Measurements from ENCODE around the gene THAP3. TPM values are rescaled to one million over a fixed set of nuclear protein-coding genes. Genes with fewer than 3 reads are reported as not detected.

Gene THAP3
- total RNA-seq, 1 experiment from 2014 or later, result 14.6 TPM

DNA sequence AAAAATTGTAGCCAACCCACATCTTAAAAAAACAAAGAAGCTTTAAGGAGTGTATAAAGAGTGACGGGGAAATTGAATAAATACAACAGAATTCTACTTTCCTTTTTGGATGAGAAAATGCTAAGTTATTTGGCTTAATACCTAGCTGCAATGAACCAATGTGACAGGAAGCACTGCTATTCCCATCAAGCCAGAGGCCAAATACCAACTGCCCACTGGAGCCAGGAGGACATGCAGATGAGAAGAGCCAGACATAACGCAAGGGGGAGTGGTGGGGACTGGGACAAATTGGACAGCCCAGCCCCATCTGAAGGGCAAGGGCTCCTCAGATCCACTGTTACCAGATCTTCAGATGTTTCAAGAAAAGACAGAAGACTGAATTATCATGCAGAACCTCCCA is 51.3 kb downstream of the THAP3 start:
- no peaks in the 10 kb centered on the region for H3K36me3 ChIP-seq (ENCODE audit: low read depth)
- H3K9me2 ChIP-seq (ENCODE audit: insufficient read depth), result no peaks in the 10 kb centered on the region
- H3K27ac ChIP-seq, result no peak overlapping the region
- no peaks in the 10 kb centered on the region for H3K4me1 ChIP-seq (replicated peaks; ENCODE audit: insufficient read depth)
- POLR2A ChIA-PET (ENCODE audit: unreplicated experiment), result no interaction called here
- no peak overlapping the region for H3K4me2 ChIP-seq
- BruUV-seq (replicated peaks), result no TSS peak
- H4K20me1 ChIP-seq (ENCODE audit: insufficient read depth), result no peaks in the 10 kb centered on the region
- H3K9me3 ChIP-seq (ENCODE audit: insufficient read depth, low read depth), result no peaks in the 10 kb centered on the region
- no peak for DNase-seq
- H3K27me3 ChIP-seq (ENCODE audit: insufficient read depth, low read depth), result no peaks in the 10 kb centered on the region
- H3K4me3 ChIP-seq, result no peak overlapping the region
- CTCF ChIA-PET, result no interaction called here
- H2AFZ ChIP-seq, result no peak overlapping the region
- no peak for TF ChIP-seq EZH2 (IDR thresholded peaks at IDR 0.05; ENCODE audit: low read depth)
- TF ChIP-seq CTCF (conservative IDR thresholded peaks at IDR 0.05), result no peak
- no peaks in the 10 kb centered on the region for H3F3A ChIP-seq (ENCODE audit: insufficient read depth, low read depth)
- no peaks in the 10 kb centered on the region for H3K79me2 ChIP-seq (ENCODE audit: low read depth)
- intact Hi-C loops (cut with micrococcal nuclease; ENCODE audit: unreplicated experiment), result loop anchor here (10.0 kb wide), 1 partner anchor 651 kb away; no protein-coding TSS in a partner anchor

Other genes with a start within 250 kb of the THAP3 start
- 62.2 and 70.2 TPM in 2 replicates for gene ACOT7, start 231.1 kb upstream of the THAP3 start, total RNA-seq (2021)
- gene HES2, start 204.9 kb upstream of the THAP3 start, total RNA-seq (2021), result 2.1 and 4.2 TPM in 2 replicates
- gene ESPN, start 200.1 kb upstream of the THAP3 start, total RNA-seq (2021), result 18.6 and 32.3 TPM in 2 replicates
- gene TNFRSF25, start 158.7 kb upstream of the THAP3 start, total RNA-seq (2021), result 12.3 and 21.1 TPM in 2 replicates
- 11.3 and 12.6 TPM in 2 replicates for gene PLEKHG5, start 133.2 kb upstream of the THAP3 start, total RNA-seq (2021)
- 17.6 and 28.4 TPM in 2 replicates for gene NOL9, start 70.4 kb upstream of the THAP3 start, total RNA-seq (2021)
- not detected in 2 replicates for gene TAS1R1, start 69.6 kb upstream of the THAP3 start, total RNA-seq (2021)
- 17.2 and 25.5 TPM in 2 replicates for gene ZBTB48, start 44.9 kb upstream of the THAP3 start, total RNA-seq (2021)
- 20.6 and 24.4 TPM in 2 replicates for gene KLHL21, start 22.0 kb upstream of the THAP3 start, total RNA-seq (2021)
- 18.2 and 20.9 TPM in 2 replicates for gene PHF13, start 11.1 kb upstream of the THAP3 start, total RNA-seq (2021)
- gene DNAJC11, start 76.9 kb downstream of the THAP3 start, total RNA-seq (2021), result 49.2 and 52.8 TPM in 2 replicates
- 72.3 and 75.3 TPM in 2 replicates for gene CAMTA1, start 160.6 kb downstream of the THAP3 start, total RNA-seq (2021)

All from PC-9 (cell line).